HEK293T (cell line): ENCODE data around the gene SHISAL1.

Experiments
- ARNT ChIP-seq: fragments of 450-650 bp; IDR thresholded peaks from 2 replicates; pipeline ENCODE4 v1.6.1; 2017; ENCODE audit warnings: mild to moderate bottlenecking
- BHLHE40 ChIP-seq: fragments of 450-650 bp; IDR thresholded peaks from 2 replicates; pipeline ENCODE4 v1.6.1; 2016; ENCODE audit warnings: mild to moderate bottlenecking, moderate library complexity, borderline replicate concordance
- CTBP1 ChIP-seq: fragments of 450-650 bp; IDR thresholded peaks from 2 replicates; pipeline ENCODE4 v1.6.1; 2016; ENCODE audit warnings: borderline replicate concordance
- ELF4 ChIP-seq: fragments of 450-650 bp; IDR thresholded peaks from 2 replicates; pipeline ENCODE4 v1.6.1; 2017; ENCODE audit warnings: antibody characterized with exemption
- L3MBTL2 ChIP-seq: fragments of 450-650 bp; conservative IDR thresholded peaks from 2 replicates; pipeline ENCODE4 v1.6.1; 2016; ENCODE audit warnings: mild to moderate bottlenecking
- NFRKB ChIP-seq: fragments of 450-650 bp; IDR thresholded peaks from 2 replicates; pipeline ENCODE4 v1.6.1; 2016; ENCODE audit warnings: mild to moderate bottlenecking, moderate library complexity
- SP1 ChIP-seq: fragments of 450-650 bp; IDR thresholded peaks from 2 replicates; pipeline ENCODE4 v1.6.1; 2017
- TARDBP ChIP-seq: fragments of 450-650 bp; IDR thresholded peaks from 2 replicates; pipeline ENCODE4 v1.6.1; 2016

DNA sequence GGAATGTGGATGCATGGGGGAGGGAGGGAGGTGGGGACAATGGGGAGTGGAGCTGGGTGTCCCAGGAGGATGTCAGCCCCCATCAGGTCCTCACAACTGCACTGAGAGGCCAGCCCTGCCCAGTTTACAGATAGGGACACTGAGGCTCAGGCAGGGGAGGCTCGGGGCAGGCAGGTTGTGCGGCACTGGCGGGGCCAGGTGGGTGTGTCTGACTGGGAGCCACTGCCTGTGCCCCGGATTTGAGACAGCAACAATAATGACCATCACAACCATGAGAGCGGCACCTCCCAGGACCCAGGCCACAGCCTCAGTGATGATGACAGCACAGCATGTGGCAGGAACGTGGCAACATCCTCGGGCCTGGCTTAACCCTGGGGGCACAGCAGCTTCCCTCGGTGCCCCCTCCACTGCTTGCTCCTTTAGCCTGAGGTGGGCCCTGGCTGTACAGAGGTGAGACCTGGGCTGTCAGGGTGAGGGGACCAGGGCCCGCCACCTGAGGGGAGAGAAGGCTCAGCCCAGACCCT is 32.0 kb downstream of the SHISAL1 start:
- no peak for TF ChIP-seq BHLHE40
- no peak for TF ChIP-seq TARDBP
- no peak for TF ChIP-seq SP1
- no peak for TF ChIP-seq CTBP1
- no peak for TF ChIP-seq ELF4
- no peak for TF ChIP-seq L3MBTL2
- no peak for TF ChIP-seq NFRKB
- TF ChIP-seq ARNT: no peak
